ENCODE measurements around the gene CDKL5.

CDKL5 gene

DNA sequence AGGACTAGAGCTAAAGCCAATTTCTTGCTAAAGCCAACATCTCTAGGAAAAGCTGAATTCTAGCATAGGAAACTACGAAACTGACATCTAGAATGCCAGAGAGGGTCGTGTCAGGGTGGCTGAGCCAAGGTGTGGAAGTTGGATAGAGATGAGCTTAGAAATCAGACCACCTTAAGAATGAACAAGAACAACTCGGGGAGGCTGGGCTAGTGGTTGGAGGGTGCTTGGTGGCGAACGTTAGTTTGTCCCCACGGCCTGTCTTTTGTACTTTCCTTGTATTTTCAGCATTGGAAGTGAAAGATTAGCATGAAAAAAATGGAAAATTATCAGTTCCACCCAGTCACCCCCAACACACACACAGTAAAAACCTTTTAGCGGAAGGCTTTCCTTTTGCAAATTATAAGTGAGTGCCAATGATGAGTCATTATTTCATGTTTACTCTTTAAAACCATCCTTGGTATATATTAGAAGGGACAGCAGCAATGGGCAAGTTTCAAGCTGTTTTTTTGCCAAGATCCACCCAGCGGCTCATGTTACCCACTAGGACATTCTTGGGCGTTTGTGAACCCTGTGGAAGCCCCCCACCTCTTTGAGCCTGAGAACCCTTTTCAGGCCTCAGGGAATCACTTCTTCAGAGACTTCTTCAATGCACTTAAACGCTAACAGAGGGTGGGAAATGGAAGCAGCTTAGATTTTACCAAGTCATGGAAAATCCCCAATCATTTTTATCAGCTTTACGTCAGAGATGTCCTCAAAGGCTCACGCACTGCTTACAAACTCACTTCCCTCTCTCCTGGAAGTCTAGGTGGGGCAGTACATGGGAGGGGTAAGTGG, 277.2 kb downstream of the CDKL5 start:
- Histone ChIP-seq H3K4me3 (ENCODE audit: low read length) (no peak overlapping the region), H3K4me1 (ENCODE audit: insufficient read depth, low read length) (peaks cover 2% of the 10 kb centered on the region), H3K9me3 (ENCODE audit: low read length) (no peaks in the 10 kb centered on the region), H2AFZ (ENCODE audit: low read depth, low read length) (no peak overlapping the region), H3K27me3 (ENCODE audit: insufficient read depth, low read length) (no peaks in the 10 kb centered on the region), H3K36me3 (ENCODE audit: insufficient read depth, low read length) (no peaks in the 10 kb centered on the region)
